Small intestine (tissue), 7 donors: ENCODE measurements around the gene EBF4. TPM values are rescaled to one million over a fixed set of nuclear protein-coding genes. Genes with fewer than 3 reads are reported as not detected.

Experiments used
- DNase-seq, 2 donors: peaks; one replicate each; pipeline versions ENCODE4 v3.0.0 to v3.0.0-alpha.2; 2013
- FAIRE-seq: peaks from 2 replicates; lab custom pipeline; 2012; peaks lifted over from hg19 to GRCh38; lab: Jason Lieb, UNC
- H3K27ac ChIP-seq, 3 donors: one replicate each; pipeline ENCODE4 v1.5.1; 2013; ENCODE audit warnings: low read length in 2 of 3, mild to moderate bottlenecking in 2 of 3, control low read depth in 1 of 3, inconsistent platforms in 1 of 3, low read depth in 1 of 3, moderate library complexity in 1 of 3
- H3K27me3 ChIP-seq, 3 donors: one replicate each; pipeline ENCODE4 v1.6.1; 2013; ENCODE audit warnings: low read length in 3 of 3, inconsistent platforms in 1 of 3; ENCODE audit not compliant: control insufficient read depth in 3 of 3, insufficient read depth in 3 of 3
- H3K36me3 ChIP-seq, 3 donors: one replicate each; pipeline ENCODE4 v1.6.1; 2013; ENCODE audit warnings: low read length in 3 of 3, inconsistent platforms in 1 of 3, low read depth in 1 of 3, mild to moderate bottlenecking in 1 of 3, moderate library complexity in 1 of 3; ENCODE audit not compliant: control insufficient read depth in 3 of 3, insufficient read depth in 2 of 3
- H3K4me1 ChIP-seq, 3 donors: one replicate each; pipeline ENCODE4 v1.6.1; 2013; ENCODE audit warnings: low read length in 2 of 3, inconsistent platforms in 1 of 3, low read depth in 1 of 3, mild to moderate bottlenecking in 1 of 3, moderate library complexity in 1 of 3; ENCODE audit not compliant: control insufficient read depth in 3 of 3, insufficient read depth in 2 of 3
- H3K4me3 ChIP-seq, 3 donors: one replicate each; pipeline ENCODE4 v1.5.1; 2013; ENCODE audit warnings: low read length in 3 of 3, control low read depth in 1 of 3, inconsistent platforms in 1 of 3, low read depth in 1 of 3, mild to moderate bottlenecking in 1 of 3, moderate library complexity in 1 of 3
- H3K9me3 ChIP-seq, 2 donors: one replicate each; pipeline ENCODE4 v1.6.1; 2013; ENCODE audit warnings: low read depth in 1 of 2, low read length in 1 of 2; ENCODE audit not compliant: control insufficient read depth in 2 of 2, insufficient read depth in 1 of 2
- WGBS, 3 donors: extraction: QIAGEN DNeasy Blood & Tissue Kit; methylation state at CpG; one replicate each; pipeline ENCODE4 v1.1.7; 2013; 5-methylcytosine and 5-hydroxymethylcytosine counted together
- polyA plus RNA-seq, 4 donors: library from polyadenylated mRNA; stranded (reverse) in 3 of 4; unstranded in 1 of 4; fragments of 200-250 nt in 3 of 4; fragments of 120-200 nt in 1 of 4; gene quantifications; one replicate each; pipeline versions ENCODE4 v1.2.1 to v1.2.3, GENCODE V29; 2013
- donor health status: healthy with polysubstance abuse.
- donor health status: control.
- donor health status: control.
- donor health status: Bipolar disorder and iron deficiency.
- donor health status: healthy.

EBF4 gene
- polyA plus RNA-seq, 4 donors, result 0.67 to 7.4 (median 3.2) TPM

DNA sequence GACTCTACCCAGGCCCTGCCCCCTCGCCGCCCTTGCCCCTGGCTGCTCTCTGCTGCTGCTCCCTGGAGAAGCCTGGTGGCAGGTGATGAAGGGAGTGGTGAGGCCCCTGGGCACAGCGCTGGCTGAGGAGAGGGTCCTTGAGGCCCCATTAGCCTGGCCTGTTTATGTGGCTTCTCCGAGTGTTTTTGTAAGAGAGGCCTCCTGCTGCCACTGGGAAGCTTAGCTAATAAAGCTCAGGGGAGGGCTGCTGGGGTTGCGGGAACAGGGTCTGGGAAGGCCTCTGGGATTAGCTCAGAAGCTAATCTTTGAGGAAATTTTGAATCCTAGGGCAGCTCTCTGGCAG, 15.5 kb downstream of the EBF4 start:
- DNase-seq (no peak), FAIRE-seq (no peak)
- Histone ChIP-seq H3K27ac (no peak overlapping the region), H3K9me3 (no peaks in the 10 kb centered on the region), H3K4me3 (no peak overlapping the region), H3K27me3 (peaks cover 0 to 9% (median 0%) of the 10 kb centered on the region in 3 donors), H3K36me3 (peaks cover 0 to 3% (median 0%) of the 10 kb centered on the region in 3 donors), H3K4me1 (no peaks in the 10 kb centered on the region)
- WGBS, 3 donors, result 86 to 91% (median 87%) methylated on average over 5 of the region's 5 CpGs

DNA sequence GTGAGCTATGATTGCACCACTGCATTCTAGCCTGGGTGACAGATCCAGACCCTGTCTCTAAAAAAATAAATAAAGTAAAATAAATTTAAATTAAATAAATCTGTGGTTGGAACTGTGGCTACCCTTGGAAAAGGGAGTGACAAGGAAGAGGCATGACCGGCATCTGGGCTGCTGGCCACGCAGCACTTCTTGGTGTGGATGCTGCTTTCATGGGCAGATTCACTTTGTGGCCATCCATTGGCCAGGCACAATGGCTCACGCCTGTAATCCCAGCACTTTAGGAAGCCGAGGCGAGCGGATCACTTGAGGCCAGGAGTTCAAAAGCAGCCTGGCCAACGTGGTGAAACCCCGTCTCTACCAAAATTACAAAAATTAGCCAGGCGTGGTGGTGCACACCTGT, 16.1 kb downstream of the EBF4 start:
- Histone ChIP-seq H3K36me3 (peaks cover 0 to 3% (median 0%) of the 10 kb centered on the region in 3 donors), H3K27ac (no peak overlapping the region), H3K4me3 (no peak overlapping the region), H3K27me3 (peaks cover 0 to 9% (median 0%) of the 10 kb centered on the region in 3 donors), H3K9me3 (no peaks in the 10 kb centered on the region), H3K4me1 (no peaks in the 10 kb centered on the region)
- no peak for DNase-seq
- FAIRE-seq, result no peak
- 79 to 87% (median 86%) methylated on average over 9 of the region's 9 CpGs for WGBS, 3 donors

DNA sequence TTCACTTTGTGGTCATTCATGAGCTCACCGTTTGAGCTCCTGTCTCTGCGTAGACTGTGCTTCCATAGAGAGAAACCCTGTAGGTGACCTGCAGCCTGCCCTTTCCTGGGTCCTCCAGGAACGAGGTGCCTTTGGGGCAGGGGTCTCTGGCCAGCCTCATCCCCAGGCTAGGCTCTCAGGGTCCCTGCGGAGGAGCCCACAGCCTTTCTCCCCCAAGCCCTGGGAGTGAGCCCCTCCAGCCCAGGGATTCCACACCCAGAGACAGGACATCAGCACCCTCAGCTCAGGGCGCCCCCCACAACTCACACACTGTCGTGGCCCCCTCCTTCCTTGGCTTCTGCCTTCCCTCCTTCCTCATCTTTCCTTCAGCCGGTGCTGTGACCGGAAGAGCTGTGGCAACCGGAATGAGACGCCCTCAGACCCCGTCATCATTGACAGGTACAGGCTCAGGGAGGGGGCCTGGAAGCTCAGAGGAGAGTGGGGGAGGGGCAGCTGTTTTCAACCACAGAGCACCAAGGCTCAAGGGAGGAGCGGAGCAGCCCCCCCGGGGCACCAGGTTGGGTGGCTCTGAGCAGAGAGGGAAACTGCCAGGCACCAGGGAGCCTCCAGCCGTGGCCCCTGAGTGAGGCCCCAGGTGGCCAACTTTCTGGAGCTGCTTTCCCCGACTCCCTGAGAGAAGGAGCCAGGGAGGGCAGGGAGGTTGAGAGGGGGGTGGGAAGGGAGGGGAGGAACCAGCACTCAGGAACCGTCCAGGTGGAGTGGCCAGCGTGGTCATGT, 16.8 kb downstream of the EBF4 start:
- 60 to 71% (median 64%) methylated on average over 15 to 17 of the region's 17 CpGs for WGBS, 3 donors
- no peak overlapping the region for H3K4me3 ChIP-seq
- DNase-seq (no peak), FAIRE-seq (no peak)
- H3K27me3 ChIP-seq, result peaks cover 0 to 9% (median 0%) of the 10 kb centered on the region in 3 donors
- H3K9me3 ChIP-seq, result no peaks in the 10 kb centered on the region
- no peak overlapping the region for H3K27ac ChIP-seq
- H3K36me3 ChIP-seq, result peaks cover 0 to 3% (median 0%) of the 10 kb centered on the region in 3 donors
- H3K4me1 ChIP-seq, result no peaks in the 10 kb centered on the region

DNA sequence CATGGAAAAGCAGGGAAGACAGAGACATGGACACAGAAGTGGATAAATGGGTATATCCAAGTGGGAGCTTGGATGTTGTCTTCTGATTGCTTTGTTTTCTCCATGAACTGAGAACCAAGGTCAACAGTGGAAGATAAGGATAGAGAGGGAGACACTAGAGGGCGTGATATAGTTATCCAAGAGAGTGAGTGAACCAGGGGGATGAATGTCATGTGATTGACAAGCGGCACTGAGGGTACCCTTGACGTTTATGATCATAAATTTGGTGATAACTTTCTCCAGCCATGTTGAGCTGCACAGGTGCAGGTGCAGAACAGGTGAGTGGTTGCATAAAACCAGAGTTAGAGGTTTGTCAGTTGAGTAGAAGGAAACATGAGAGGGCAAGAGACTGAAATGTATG, 20.7 kb downstream of the EBF4 start:
- no peak for FAIRE-seq

DNA sequence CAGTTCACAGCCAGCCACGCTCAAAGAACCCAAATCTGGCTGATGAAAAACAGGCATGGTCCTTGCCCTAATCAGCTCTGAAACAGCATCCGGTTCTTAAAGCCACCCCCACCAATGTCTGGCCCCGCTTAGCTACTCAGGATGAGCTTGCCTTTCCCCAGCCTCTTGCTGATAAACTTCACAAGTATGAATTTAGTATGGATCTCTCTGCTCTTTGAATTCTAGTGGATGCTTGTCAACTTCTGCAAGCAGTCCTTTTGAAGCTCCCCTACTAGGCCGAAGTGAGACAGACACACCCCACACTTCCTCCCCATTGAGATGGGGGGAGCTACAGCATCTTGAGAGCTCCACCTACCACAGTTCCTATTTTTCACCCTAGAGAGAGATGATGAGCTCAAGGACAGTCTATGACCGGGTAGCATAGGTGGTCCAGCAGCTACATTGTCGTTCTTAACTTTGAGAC, 36.7 kb downstream of the EBF4 start:
- Histone ChIP-seq H3K36me3 (no peaks in the 10 kb centered on the region), H3K27ac (no peak overlapping the region), H3K9me3 (peaks cover 0 to 3% of the 10 kb centered on the region in 2 donors), H3K4me3 (no peak overlapping the region), H3K4me1 (no peaks in the 10 kb centered on the region), H3K27me3 (peaks cover 0 to 13% (median 3%) of the 10 kb centered on the region in 3 donors)
- FAIRE-seq (no peak), DNase-seq (no peak)
- 43 to 61% (median 51%) methylated on average over 6 of the region's 6 CpGs for WGBS, 3 donors

More for the DNA sequence above, 20.7 kb downstream of the EBF4 start:
- DNase-seq, result peak in 1 of 2 donors; percentile 28
- Histone ChIP-seq H3K27ac (no peak overlapping the region), H3K4me3 (no peak overlapping the region), H3K9me3 (no peaks in the 10 kb centered on the region), H3K36me3 (no peaks in the 10 kb centered on the region), H3K4me1 (no peaks in the 10 kb centered on the region), H3K27me3 (peaks cover 0 to 5% (median 0%) of the 10 kb centered on the region in 3 donors)
- 6 to 14% (median 9%) methylated on average over 3 of the region's 3 CpGs for WGBS, 3 donors

DNA sequence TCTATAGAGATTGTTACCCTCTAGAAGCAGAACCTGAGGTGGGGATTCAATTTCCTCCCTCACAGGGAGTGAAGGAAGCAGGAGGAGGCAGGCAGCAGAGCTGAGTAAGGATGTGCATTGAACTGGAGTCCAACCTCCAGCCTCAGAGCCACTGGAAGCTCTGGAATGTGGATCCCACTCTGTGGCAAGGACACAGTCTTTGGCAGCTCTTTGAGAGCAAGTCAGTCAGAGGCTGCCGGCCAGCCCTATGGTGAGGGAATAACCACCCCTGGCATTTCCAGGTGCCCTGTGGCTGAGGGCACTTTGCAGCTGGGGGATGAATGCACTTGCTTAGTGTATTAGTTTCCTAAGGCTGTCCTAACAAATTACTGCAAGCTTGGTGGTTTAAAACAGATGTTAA, 37.2 kb downstream of the EBF4 start:
- 64 to 67% (median 67%) methylated on average over 1 of the region's 1 CpG for WGBS, 3 donors
- DNase-seq (no peak), FAIRE-seq (no peak)
- H3K4me3 ChIP-seq, result no peak overlapping the region
- peaks cover 0 to 3% of the 10 kb centered on the region in 2 donors for H3K9me3 ChIP-seq
- no peaks in the 10 kb centered on the region for H3K4me1 ChIP-seq
- H3K27ac ChIP-seq, result no peak overlapping the region
- peaks cover 0 to 13% (median 3%) of the 10 kb centered on the region in 3 donors for H3K27me3 ChIP-seq
- no peaks in the 10 kb centered on the region for H3K36me3 ChIP-seq

DNA sequence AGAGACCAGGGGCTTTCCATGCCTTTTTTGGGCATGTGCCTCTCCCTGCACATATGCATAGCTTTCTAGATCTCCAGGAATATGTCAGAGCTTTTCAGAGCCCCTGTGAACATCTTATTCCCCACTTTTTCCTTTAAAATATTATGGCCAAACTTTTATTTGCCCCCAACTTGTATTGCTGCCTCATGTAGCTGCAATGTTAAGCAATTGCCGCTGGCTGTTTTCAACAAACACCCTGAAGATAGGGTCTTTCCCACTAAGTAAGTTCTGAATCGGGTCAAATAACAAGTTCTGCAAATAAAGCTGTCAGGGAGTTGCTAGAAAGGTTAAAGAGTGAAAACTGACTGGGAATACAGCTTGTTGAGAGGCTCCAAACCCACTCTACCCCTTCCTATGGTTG, 42.3 kb downstream of the EBF4 start:
- Histone ChIP-seq H3K4me3 (no peak overlapping the region), H3K4me1 (no peaks in the 10 kb centered on the region), H3K36me3 (no peaks in the 10 kb centered on the region), H3K9me3 (peaks cover 0 to 3% of the 10 kb centered on the region in 2 donors), H3K27ac (no peak overlapping the region), H3K27me3 (peaks cover 0 to 8% (median 1%) of the 10 kb centered on the region in 3 donors)
- 79 to 85% (median 83%) methylated on average over 2 of the region's 2 CpGs for WGBS, 3 donors
- DNase-seq, result no peak
- no peak for FAIRE-seq

DNA sequence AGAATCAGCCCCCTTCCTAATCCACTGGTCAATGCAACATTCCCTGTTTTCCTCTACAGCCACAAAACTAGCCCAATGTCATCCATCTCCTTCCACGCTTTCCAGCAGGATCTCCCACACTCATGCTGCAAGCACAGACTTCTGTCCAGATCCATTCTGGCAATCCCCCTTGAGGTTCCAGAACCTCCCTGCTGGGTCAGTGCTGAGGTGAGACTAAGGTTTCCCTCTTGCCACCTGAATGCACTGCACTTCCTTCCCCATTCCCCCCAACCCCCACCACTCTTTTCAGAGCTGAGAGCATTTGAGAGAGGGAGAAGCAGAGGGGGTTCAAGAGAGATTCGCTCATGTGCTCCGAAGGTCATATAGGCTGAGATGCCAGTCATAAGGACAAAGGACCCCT, 43.9 kb downstream of the EBF4 start:
- FAIRE-seq (no peak), DNase-seq (no peak)
- no peaks in the 10 kb centered on the region for H3K4me1 ChIP-seq
- no peak overlapping the region for H3K4me3 ChIP-seq
- 84 to 97% (median 95%) methylated on average over 3 of the region's 3 CpGs for WGBS, 3 donors
- H3K9me3 ChIP-seq, result peaks cover 0 to 2% of the 10 kb centered on the region in 2 donors
- no peaks in the 10 kb centered on the region for H3K36me3 ChIP-seq
- peaks cover 0 to 5% (median 1%) of the 10 kb centered on the region in 3 donors for H3K27me3 ChIP-seq
- no peak overlapping the region for H3K27ac ChIP-seq
